C4-2B (cell line): Measurements from ENCODE around the gene PRCD.

Source experiments
- H3K27ac ChIP-seq: fragments of 450-650 bp; 2 replicates; pipeline ENCODE4 v1.5.1; 2017
- ZFX ChIP-seq: fragments of 450-650 bp; IDR thresholded peaks from 2 replicates; pipeline ENCODE4 v1.6.1; 2017
- TF ChIP-seq, protein P1 (sequence below): fragments of 450-650 bp; conservative IDR thresholded peaks from 2 replicates; pipeline ENCODE4 v1.5.1; 2017; ENCODE audit warnings: mild to moderate bottlenecking

The PRCD gene

DNA sequence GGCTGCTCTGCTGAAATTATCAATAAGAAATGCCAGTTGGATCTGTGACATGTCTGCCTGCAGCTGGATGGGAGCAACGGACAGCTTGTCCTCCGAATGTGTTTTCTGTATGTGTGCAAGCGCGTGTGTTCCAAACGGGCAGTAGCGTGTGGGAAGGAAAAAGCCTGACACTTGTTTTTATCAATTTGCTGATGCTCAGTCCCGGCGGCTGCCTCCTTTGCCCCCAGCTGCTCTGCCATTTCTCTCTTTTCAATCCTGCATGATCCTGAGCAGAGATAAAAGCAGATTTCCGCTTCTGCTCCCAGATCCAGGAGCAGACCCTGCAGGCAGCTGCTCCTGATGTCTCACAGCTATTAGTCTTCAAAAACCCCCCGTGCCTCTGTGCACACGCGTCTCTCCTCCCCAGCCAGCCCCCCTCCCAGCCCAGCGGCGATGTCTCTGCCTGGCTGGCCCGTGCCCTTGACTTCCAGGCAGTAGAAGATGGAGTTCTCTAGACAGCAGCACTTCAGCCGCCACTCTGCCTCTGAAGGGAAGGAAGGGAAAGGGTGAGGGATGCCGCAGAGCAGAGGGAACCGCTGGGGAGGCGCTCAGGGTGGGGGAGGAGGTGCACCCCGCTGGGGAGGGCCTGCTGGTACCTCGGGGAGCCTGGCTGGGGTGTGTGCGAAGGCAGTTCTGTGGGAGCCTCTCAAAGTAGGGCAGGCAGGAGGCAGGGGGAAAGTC lies 4.1 kb downstream of the PRCD start:
- peak overlapping the region; percentile 44 for H3K27ac ChIP-seq
- no peak for TF ChIP-seq ZFX
- TF ChIP-seq, protein P1, sequence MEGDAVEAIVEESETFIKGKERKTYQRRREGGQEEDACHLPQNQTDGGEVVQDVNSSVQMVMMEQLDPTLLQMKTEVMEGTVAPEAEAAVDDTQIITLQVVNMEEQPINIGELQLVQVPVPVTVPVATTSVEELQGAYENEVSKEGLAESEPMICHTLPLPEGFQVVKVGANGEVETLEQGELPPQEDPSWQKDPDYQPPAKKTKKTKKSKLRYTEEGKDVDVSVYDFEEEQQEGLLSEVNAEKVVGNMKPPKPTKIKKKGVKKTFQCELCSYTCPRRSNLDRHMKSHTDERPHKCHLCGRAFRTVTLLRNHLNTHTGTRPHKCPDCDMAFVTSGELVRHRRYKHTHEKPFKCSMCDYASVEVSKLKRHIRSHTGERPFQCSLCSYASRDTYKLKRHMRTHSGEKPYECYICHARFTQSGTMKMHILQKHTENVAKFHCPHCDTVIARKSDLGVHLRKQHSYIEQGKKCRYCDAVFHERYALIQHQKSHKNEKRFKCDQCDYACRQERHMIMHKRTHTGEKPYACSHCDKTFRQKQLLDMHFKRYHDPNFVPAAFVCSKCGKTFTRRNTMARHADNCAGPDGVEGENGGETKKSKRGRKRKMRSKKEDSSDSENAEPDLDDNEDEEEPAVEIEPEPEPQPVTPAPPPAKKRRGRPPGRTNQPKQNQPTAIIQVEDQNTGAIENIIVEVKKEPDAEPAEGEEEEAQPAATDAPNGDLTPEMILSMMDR, result no peak

DNA sequence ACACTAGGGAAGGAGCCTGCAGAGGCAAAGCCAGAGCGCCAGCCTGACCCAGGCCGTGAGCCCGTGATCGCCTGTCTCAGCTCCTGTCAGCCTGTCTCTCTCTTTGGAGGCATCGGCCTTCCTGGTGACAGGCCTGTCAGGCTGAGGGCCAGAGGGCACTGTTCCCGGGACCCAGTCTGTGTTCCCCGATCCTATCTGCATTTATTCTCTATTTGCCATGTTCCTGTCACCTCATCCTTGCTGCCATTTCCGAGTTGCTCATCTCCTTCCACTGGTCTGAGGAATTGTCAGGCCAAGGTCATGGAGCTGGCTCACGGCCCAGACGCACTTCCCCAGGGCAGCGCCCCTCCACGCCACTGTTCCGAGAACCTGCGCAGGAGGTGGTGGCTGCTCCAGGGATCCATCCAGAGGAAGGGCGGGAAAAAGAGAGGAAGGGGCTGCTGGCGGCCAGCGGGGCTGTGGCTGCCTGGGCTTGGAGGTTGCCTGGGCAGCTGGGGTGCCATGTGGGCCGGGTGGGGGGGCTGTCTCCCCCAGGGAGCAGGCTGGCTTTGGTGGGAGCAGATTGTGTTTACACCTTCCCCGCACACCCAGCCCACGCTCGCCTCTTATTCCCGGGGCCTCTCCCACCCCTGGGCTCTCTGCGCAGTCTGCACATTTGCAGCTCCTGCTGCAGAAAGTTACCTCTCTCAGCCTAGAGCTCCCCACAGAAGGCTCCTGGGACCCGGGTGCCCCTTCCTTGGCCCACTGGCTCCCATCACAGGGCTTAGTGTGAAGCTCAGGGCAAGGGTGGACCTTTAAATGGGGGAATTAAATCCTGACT lies 4.9 kb downstream of the PRCD start:
- H3K27ac ChIP-seq, result peak overlapping the region; percentile 44

DNA sequence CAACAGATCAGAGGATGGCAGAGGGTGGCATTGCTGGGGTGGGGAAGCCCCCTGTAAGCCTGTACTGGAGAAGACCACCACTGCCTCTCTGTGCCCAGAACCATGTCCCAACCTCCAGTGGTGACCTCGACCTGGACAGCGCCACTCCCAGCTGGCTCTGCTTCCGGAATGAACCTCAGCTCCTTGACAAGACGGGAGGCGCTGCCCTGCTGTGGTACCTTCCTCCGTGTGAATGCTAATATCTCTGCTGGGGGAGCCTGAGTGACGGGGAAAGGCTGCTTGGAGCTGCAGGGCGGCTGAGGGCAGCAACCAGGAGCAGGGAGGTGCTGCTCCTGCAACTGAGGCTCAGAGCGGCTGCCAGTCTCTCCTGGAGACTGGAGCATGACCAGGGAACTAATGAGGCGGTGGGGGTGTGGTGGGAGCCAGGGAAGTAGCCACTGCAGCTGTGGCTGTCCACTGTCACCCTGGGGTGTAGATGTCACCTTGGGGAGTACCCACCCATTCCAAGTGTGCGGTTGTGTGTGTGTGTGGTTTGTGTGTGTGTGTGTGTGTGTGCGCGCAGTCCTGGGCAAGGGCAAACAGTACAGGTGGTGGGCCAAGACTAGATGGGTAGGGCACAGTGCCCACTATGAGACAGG lies 6.2 kb downstream of the PRCD start:
- peak overlapping the region; percentile 19 for H3K27ac ChIP-seq
- TF ChIP-seq, protein P1, result no peak
- TF ChIP-seq ZFX, result no peak

More for the DNA sequence above, 4.9 kb downstream of the PRCD start:
- TF ChIP-seq ZFX, result no peak
- TF ChIP-seq, protein P1, result no peak

DNA sequence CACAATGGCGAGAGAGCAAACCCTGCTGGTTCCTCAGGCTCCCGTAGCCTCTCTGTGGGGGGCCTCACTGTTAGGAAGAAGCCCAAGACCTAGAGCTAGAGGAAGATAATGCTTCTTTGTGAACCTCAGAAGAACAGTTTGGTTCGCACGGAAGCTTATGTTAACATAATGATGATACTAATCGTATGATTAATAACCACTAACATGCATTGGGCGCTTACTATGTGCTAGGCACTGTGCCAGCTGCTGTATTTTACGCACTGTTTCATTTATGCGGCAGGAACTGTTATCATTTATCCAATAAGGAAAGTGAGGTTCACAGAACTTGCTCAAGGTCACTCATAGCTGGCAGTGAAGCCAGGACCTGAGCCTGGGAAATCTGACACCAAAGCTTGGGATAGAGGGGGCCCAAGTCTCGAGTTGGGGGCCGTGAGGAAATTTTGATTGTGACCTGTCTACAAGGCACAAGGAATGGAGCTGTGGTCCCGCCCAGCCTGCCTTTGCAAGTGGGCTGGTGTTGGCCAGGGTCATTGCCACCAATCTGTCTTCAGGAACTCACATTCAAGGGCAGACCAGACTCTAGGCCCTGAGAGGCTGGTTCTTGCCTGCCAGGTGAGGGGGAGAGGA lies 6.8 kb downstream of the PRCD start:
- no peak for TF ChIP-seq ZFX
- TF ChIP-seq, protein P1, result no peak

DNA sequence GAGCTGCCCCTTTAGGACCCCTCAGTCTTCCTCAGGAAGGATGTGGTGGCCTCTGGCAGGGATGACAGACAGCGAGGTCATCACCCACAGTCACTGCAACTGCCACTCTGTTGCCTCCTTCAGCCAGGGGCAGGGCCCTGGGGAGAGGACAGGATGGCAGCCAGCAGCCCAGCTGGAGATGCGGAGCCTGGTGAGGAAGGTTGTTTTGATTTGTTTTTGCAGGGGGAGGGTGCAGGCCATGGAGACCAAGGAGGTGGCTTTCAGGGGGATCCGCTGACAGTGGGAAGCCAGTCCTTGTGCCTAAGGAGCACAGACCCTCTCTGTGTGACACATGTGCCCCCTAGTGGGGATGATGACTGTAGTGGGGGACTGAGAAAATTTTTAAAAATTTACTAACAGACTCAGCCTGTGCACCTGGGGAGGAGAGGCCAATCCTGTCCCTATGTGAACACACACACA lies 7.4 kb downstream of the PRCD start:
- TF ChIP-seq, protein P1, result peak; percentile 84
- no peak for TF ChIP-seq ZFX
- peak overlapping the region; percentile 19; the same call in 1 of the 2 replicates for H3K27ac ChIP-seq

More for the DNA sequence above, 6.8 kb downstream of the PRCD start:
- peak overlapping the region; percentile 19 for H3K27ac ChIP-seq

DNA sequence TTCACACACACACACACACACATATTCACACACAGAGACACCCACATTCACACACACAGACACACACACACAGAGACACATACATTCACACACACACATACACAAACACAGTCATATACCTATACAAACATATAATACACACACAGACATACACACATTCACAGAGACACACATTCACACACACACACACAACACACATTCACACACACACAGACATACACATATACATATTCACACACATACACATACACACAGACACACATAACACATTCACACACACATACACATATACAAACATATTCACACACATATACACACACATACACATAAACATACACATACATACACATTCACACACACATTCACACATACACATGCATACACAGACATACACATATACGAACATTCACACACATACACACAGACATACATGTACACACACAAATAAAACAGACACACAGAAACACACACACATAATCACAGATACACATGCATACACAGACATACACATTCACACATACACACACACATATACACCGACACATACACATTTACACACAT lies 7.9 kb downstream of the PRCD start:
- no peak overlapping the region for H3K27ac ChIP-seq
- TF ChIP-seq ZFX, result no peak
- TF ChIP-seq, protein P1, result peak; percentile 51
